Stimulated activated naive B cell treated with anti-CD40 and anti-IgM and Interleukin-4, amounts not matched to agents 10 μg/mL and 1 μg/mL and 100 μg/mL, for 72 hours (primary cell): Measurements from ENCODE around the gene SEMA6D.
"Not testable (repeated sequence)": the region's sequence is repeated elsewhere in the genome, so short reads cannot be mapped to it uniquely, and the experiment has no call there.

Experiments
- ATAC-seq, 2 donors: fragments of 150-1000 bp; cut with Tn5 transposase; replicated peaks; 2 replicates each; pipeline ENCODE4 v1.10.0; 2021; ENCODE audit warnings: moderate library complexity in 1 of 2
- DNase-seq: peaks from one replicate; pipeline ENCODE4 v3.0.0; 2021
- H3K27ac Mint-ChIP-seq: one replicate; pipeline ENCODE4 v1.8.0; 2022; ENCODE audit warnings: mild to moderate bottlenecking, mixed read lengths
- H3K27me3 Mint-ChIP-seq, 2 donors: one replicate each; pipeline ENCODE4 v1.8.0; 2022; ENCODE audit warnings: mixed read lengths in 2 of 2
- H3K36me3 Mint-ChIP-seq, 2 donors: one replicate each; pipeline ENCODE4 v1.8.0; 2022; ENCODE audit warnings: mixed read lengths in 2 of 2, mild to moderate bottlenecking in 1 of 2
- H3K4me1 Mint-ChIP-seq, 2 donors: one replicate each; pipeline ENCODE4 v1.8.0; 2022; ENCODE audit warnings: mixed read lengths in 2 of 2, mild to moderate bottlenecking in 1 of 2
- H3K4me3 Mint-ChIP-seq, 2 donors: one replicate each; pipeline ENCODE4 v1.8.0; 2022; ENCODE audit warnings: mild to moderate bottlenecking in 2 of 2, mixed read lengths in 2 of 2, moderate library complexity in 1 of 2
- H3K9me3 Mint-ChIP-seq, 2 donors: one replicate each; pipeline ENCODE4 v1.8.0; 2022; ENCODE audit warnings: mixed read lengths in 2 of 2, mild to moderate bottlenecking in 1 of 2

Gene SEMA6D

DNA sequence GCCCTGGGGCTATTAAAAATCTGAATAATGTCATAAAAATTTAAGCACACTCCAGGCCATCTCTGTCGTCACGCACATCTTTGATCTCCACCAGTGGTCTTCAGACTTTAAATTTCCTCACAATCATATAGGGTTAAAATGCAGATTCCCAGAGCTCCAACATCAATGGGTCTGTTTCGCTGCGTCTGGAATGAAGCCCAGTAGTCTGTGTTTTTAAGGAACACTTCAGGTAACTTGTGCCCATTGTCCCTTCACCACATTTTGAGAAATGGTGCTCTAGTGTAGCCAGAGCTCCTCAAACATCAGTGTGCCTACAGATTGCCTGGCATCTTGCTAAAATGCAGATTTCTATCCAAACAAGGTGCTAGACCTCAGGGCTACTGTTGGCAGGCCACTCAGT, 9.8 kb downstream of the SEMA6D start:
- no peaks in the 10 kb centered on the region for H3K4me1 Mint-ChIP-seq
- no peak overlapping the region for H3K4me3 Mint-ChIP-seq
- H3K9me3 Mint-ChIP-seq = no peaks in the 10 kb centered on the region
- H3K27me3 Mint-ChIP-seq = peaks cover 11 to 25% of the 10 kb centered on the region in 2 donors
- ATAC-seq (no peak), DNase-seq (no peak)
- H3K27ac Mint-ChIP-seq = no peak overlapping the region
- H3K36me3 Mint-ChIP-seq = no peaks in the 10 kb centered on the region

DNA sequence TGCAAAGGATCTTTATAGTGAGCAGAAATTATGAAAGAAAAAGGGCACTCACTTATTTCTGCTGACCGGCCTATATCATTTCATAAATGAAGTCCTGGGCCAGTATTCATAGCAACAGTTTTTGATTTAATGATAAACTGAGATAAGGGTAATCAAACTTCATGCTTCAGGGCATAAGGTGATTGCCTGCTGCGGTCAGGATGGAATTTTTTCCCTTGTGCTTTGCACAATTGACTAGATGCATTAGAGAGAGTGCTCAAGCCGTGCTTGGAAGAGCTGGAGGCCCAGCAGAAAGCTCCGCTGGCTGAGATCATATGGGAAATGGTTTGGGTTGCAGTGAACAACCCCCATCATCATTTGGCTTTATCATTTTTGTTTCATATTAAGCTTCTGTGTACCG, 10.4 kb downstream of the SEMA6D start:
- H3K4me3 Mint-ChIP-seq = no peak overlapping the region
- ATAC-seq (no peak), DNase-seq (no peak)
- no peaks in the 10 kb centered on the region for H3K36me3 Mint-ChIP-seq
- no peak overlapping the region for H3K27ac Mint-ChIP-seq
- no peaks in the 10 kb centered on the region for H3K4me1 Mint-ChIP-seq
- no peaks in the 10 kb centered on the region for H3K9me3 Mint-ChIP-seq
- H3K27me3 Mint-ChIP-seq = peaks cover 5 to 20% of the 10 kb centered on the region in 2 donors

DNA sequence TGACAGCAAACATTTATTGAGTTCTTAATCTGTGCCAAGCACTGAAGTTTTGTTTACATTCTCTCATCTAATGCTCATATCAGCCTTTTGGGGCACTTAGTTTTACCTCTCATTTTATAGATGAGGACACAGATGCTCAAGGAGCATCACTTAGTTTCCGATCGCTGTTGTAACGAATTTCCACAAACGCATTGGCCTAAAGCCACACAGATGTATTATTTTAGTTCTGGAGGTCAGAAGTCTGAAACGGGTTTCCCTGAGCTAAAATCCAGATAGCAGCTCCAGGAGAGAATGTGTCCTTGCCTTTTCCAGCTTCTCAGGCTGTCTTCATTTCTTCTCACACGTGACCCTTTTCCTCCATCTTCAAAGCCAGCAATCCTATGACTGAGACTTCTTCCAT, 11.1 kb downstream of the SEMA6D start:
- H3K4me1 Mint-ChIP-seq = no peaks in the 10 kb centered on the region
- no peak overlapping the region for H3K27ac Mint-ChIP-seq
- DNase-seq = no peak
- H3K36me3 Mint-ChIP-seq = no peaks in the 10 kb centered on the region
- peaks cover 4 to 15% of the 10 kb centered on the region in 2 donors for H3K27me3 Mint-ChIP-seq
- H3K4me3 Mint-ChIP-seq = no peak overlapping the region
- ATAC-seq = no peak
- H3K9me3 Mint-ChIP-seq = no peaks in the 10 kb centered on the region

DNA sequence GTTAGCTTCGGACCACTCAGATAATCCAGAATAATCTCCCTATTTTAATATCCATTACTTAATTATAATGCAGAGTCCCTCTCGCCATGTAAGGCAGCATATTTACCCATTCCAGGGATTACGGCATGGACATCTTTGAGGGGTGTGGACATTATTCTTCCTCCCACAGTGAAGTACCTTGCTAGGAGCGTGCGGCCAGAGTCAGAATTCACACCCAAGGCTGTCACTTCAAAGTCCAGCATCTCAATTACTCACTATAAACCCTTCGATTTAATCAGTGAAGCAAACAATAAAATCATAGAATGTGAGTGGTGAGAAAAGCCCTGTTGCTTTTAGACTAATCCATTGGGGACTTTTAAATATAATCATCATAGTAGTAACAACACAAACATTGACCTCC, 11.6 kb downstream of the SEMA6D start:
- no peaks in the 10 kb centered on the region for H3K9me3 Mint-ChIP-seq
- no peak overlapping the region for H3K4me3 Mint-ChIP-seq
- no peaks in the 10 kb centered on the region for H3K36me3 Mint-ChIP-seq
- H3K27me3 Mint-ChIP-seq = peaks cover 4 to 10% of the 10 kb centered on the region in 2 donors
- DNase-seq (no peak), ATAC-seq (no peak)
- no peaks in the 10 kb centered on the region for H3K4me1 Mint-ChIP-seq
- H3K27ac Mint-ChIP-seq = no peak overlapping the region

DNA sequence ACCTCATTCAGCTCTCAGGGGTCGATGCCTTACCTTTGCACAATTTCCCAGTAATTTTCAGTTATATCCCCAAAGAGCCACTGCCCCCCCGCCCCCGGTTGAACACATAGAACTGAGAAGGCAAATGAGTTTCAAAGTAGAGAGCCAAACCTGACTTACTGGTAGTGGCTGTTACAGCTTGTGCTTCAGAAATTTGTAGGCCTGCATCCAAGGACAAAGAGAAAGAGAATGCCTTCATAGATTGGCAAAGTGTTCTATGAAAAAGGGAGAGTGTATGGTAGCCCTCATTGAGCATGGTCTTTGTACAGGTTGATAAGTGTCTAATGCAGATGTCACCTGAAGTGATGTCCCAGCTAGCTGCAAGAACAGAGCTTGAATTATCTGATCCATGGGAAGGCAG, 13.9 kb downstream of the SEMA6D start:
- no peak overlapping the region for H3K4me3 Mint-ChIP-seq

DNA sequence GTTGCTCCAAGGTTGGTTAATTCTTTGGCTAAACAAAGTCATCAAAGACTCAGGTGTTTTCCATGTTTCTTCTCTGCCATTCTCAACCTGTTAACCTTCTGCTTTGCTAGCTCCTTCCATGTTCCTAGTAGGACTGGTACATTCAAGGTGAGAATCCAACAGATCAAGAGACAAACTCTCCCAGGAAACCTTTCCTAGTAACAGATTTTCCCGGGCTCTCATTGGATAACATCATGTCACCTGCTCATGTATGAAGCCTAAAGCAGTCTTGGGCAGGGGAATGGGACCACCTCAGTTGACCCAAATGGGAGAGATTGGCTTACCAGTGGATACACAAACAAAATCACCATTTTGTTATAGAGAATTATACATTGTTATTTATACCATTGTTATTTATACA, 14.9 kb downstream of the SEMA6D start:
- no peak for ATAC-seq
- Mint-ChIP-seq H3K4me1 (no peaks in the 10 kb centered on the region), H3K4me3 (no peak overlapping the region), H3K27ac (no peak overlapping the region), H3K27me3 (peaks cover 0 to 1% of the 10 kb centered on the region in 2 donors), H3K36me3 (no peaks in the 10 kb centered on the region), H3K9me3 (no peaks in the 10 kb centered on the region)
- no peak for DNase-seq

More for the DNA sequence above, 13.9 kb downstream of the SEMA6D start:
- Mint-ChIP-seq H3K36me3 (no peaks in the 10 kb centered on the region), H3K4me1 (no peaks in the 10 kb centered on the region), H3K27me3 (peaks cover 0 to 5% of the 10 kb centered on the region in 2 donors), H3K9me3 (no peaks in the 10 kb centered on the region), H3K27ac (no peak overlapping the region)
- DNase-seq (no peak), ATAC-seq (no peak)

DNA sequence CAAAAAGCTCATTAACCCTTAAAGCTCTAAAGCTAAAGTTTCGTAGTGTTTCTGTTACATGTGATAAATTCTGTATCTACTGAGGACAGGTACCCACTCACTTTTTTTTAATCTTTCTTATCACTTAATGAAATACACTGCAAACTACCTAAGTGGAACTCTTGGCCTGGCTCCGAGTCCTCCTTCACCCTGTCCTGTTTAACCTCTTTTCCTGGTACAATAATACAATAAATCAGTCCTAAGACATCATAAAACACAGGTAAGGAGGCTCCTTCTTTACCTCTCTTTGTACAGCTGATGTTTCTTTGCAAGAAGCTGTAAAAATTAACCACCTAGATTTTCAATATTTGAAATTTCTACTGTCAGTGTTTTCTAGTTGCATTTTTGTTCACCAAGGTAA, 15.8 kb downstream of the SEMA6D start:
- Mint-ChIP-seq H3K27me3 (peaks cover 1 to 2% of the 10 kb centered on the region in 2 donors), H3K4me3 (no peak overlapping the region), H3K27ac (no peak overlapping the region), H3K9me3 (peaks cover 0 to under 1% of the 10 kb centered on the region in 2 donors), H3K4me1 (no peaks in the 10 kb centered on the region), H3K36me3 (no peaks in the 10 kb centered on the region)
- DNase-seq (no peak), ATAC-seq (no peak)

DNA sequence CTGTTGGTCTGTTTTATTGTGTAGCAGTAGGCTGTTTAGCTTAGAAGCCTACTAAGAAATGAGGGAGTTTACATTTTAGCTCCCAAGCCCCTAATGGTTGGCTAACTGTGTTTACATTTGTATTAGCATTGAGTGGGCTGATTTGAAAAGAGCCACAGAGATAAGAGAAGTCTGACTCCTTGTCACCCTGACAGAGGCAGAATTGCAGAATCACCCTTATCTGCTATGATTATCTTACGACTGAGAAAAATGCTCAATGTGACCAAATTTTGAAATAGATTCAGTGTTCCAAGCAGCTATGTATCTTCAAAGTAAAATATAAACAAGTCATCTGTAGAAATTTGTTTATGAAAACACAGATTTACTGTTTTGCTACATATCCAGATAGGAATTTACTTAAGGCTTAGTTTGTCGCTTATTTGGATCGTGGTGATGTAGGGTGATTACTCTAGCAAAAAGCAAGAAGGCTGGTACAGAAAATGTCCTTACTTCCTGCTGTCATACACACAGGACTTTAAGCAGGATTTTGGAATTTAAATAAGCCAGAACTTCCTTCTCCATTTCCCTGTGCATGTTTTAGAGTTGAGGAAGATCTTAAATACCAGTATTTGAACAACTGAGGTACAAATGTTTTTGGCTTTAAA, 19.0 kb downstream of the SEMA6D start:
- Mint-ChIP-seq H3K9me3 (peaks cover 0 to 4% of the 10 kb centered on the region in 2 donors), H3K36me3 (no peaks in the 10 kb centered on the region), H3K27ac (no peak overlapping the region), H3K4me1 (peaks cover 1 to 9% of the 10 kb centered on the region in 2 donors), H3K27me3 (peaks cover 4 to 12% of the 10 kb centered on the region in 2 donors), H3K4me3 (no peak overlapping the region)
- DNase-seq (no peak), ATAC-seq (no peak)

DNA sequence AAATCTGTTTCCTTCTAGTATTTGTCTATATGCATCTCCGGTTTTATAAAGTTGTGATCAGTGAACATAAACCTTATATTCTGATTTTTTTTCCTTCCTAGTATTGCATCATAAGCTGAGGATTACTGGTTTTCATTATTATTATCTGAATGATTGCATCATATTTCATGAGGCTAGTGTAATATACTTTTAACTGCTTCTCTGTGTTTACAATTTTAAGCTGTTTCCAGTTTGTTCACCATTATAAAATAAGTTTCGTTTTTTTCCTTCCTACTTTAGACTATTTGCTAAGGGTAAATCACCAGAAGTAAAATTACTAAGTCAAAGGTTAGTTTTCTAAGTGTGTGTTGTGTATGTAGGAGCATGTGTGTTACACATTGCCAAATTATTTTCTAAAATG, 20.2 kb downstream of the SEMA6D start:
- DNase-seq = no peak
- Mint-ChIP-seq H3K9me3 (peaks cover 0 to 4% of the 10 kb centered on the region in 2 donors), H3K36me3 (no peaks in the 10 kb centered on the region), H3K27me3 (peaks cover 4 to 12% of the 10 kb centered on the region in 2 donors), H3K4me3 (no peak overlapping the region), H3K4me1 (peaks cover 1 to 10% of the 10 kb centered on the region in 2 donors), H3K27ac (no peak overlapping the region)
- no peak for ATAC-seq

DNA sequence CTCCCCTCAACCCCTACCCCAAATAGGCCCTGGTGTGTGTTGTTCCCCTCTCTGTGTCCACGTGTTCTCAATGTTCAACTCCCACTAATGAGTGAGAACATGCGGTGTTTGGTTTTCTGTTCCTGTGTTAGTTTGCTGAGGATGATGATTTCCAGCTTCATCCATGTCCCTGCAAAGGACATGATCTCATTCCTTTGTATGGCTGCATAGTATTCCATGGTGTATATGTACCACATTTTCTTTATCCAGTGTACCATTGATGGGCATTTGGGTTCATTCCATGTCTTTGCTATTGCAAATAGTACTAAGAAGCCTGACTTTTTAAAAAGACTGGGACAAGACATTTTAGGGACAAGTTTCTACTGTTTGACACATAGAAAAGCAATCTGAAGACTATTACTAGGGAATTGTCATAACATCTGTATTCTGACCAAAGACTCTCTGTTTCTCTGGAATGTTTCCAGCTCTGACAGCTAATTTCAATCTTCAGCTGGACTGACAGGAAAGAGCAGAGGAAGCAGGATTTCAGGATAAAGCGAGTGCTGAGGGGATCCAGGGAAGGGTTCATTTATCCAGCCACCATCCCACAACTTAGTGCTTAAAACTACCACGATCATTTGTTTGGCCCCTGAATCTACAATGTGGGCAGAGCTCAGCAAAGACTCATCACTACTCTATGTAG, 21.0 kb downstream of the SEMA6D start:
- ATAC-seq = not testable (repeated sequence)

DNA sequence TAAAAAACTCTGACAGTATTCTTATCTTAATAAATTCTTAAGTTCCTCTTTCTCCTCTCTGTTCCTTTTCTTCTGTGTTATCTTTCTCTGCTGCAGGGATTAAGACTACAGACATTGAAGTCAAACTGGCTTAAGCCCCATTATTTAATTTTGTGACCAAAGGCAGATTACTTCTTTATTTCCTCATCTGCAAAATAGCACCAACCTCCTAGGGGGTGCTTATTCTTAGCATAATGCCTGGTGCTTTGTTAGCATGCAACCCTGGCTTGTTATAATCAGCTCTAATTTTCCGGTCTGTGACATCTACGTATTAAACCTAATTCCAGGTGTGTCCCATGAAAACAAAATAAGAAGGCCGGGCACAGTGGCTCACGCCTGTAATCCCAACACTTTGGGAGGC, 23.8 kb downstream of the SEMA6D start:
- peak in 1 of 2 donors; percentile 27 for ATAC-seq
- Mint-ChIP-seq H3K4me1 (peaks cover 1 to 10% of the 10 kb centered on the region in 2 donors), H3K27me3 (peaks cover 4 to 12% of the 10 kb centered on the region in 2 donors), H3K4me3 (no peak overlapping the region), H3K27ac (no peak overlapping the region), H3K36me3 (no peaks in the 10 kb centered on the region), H3K9me3 (peaks cover 0 to 4% of the 10 kb centered on the region in 2 donors)
- DNase-seq = no peak

More for the DNA sequence above, 21.0 kb downstream of the SEMA6D start:
- not testable (repeated sequence) for H3K4me1 Mint-ChIP-seq, H3K4me3 Mint-ChIP-seq, H3K36me3 Mint-ChIP-seq, DNase-seq, H3K27ac Mint-ChIP-seq, H3K9me3 Mint-ChIP-seq
- peaks cover 4 to 12% of the 10 kb centered on the region in 2 donors for H3K27me3 Mint-ChIP-seq

DNA sequence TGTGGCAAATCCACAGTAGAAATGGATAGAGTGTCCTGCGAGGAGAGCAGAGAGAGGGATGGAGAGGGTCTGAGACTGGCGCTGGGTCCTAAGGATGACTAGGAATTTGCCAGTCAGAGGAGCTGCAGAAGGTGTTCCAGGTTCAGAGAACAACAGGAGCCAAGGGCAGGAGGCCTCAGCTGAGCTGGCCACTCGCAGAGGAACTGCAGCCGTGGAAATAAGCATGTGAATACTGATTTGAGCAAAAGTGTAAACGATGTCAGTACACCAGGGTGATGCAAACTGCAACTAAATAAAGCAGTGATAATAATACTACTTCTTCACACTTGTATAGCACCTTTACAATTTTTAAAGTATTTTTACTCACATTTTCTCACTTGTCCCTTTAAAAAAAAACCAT, 24.6 kb downstream of the SEMA6D start:
- peaks cover 4 to 12% of the 10 kb centered on the region in 2 donors for H3K27me3 Mint-ChIP-seq
- no peak overlapping the region for H3K4me3 Mint-ChIP-seq
- no peak overlapping the region for H3K27ac Mint-ChIP-seq
- DNase-seq (no peak), ATAC-seq (no peak)
- no peaks in the 10 kb centered on the region for H3K36me3 Mint-ChIP-seq
- peaks cover 1 to 10% of the 10 kb centered on the region in 2 donors for H3K4me1 Mint-ChIP-seq
- peaks cover 0 to 4% of the 10 kb centered on the region in 2 donors for H3K9me3 Mint-ChIP-seq

DNA sequence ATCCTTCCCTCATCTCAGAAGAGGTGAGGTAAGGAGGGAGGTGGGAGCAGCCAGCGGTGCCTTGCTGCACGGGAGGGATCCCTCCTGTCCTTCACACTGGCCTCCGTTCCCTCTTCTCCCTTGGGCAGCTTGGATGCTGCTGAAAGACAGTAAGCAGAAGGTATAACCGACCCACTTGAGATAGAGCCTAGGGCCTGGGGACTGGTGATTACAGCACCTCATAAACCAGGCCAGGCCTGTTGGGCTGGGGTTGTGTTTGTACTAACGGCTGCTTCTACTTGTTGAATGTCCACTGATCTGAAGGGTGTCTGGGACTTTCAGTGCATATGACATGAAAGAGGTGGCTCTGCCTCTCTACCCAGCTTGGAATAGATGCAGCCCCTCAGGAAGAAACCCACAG, 25.0 kb downstream of the SEMA6D start:
- no peaks in the 10 kb centered on the region for H3K36me3 Mint-ChIP-seq
- peaks cover 1 to 10% of the 10 kb centered on the region in 2 donors for H3K4me1 Mint-ChIP-seq
- no peak overlapping the region for H3K27ac Mint-ChIP-seq
- H3K27me3 Mint-ChIP-seq = peaks cover 4 to 12% of the 10 kb centered on the region in 2 donors
- ATAC-seq (no peak), DNase-seq (no peak)
- peaks cover 0 to 4% of the 10 kb centered on the region in 2 donors for H3K9me3 Mint-ChIP-seq
- H3K4me3 Mint-ChIP-seq = no peak overlapping the region

DNA sequence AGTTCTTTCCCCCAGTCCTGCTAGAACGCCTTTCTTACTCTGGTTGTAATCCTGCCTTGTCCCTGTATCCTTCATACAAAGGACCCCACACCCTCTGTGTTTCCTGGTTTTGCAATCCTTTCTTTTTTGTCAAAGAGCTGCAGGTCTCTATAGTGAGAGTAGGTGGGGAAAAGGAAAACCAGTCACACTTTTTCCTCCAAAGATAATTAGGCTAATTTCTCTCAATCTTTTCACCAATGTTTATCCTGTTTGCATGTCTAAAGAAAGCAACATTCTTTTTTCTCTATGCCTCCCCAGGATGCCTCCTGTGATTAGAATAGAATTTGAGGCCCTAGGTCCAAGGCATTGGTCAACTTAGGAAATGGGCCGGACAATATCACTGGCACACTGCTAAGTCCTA, 25.4 kb downstream of the SEMA6D start:
- Mint-ChIP-seq H3K9me3 (peaks cover 0 to 4% of the 10 kb centered on the region in 2 donors), H3K27ac (no peak overlapping the region)

DNA sequence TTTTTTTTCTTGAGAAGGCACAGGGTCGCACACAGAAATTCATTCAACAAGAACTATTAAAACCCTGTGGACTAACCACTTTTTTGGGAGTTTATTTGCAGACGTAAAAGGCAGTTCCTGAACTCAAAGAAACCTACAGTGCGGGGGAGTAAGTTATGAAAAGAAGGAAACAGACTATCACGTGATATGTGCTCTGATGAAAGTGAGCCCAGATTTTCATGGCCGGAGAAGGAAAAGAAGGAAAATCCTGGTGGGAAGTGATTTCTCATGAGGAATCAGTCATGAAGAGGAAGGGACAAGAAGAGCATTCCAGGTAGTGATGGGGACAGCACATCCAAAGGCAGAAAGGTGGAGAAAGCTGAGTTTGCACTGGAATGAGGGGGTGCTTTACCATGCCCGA, 26.1 kb downstream of the SEMA6D start:
- no peak overlapping the region for H3K27ac Mint-ChIP-seq
- H3K27me3 Mint-ChIP-seq = peaks cover 0 to 7% of the 10 kb centered on the region in 2 donors
- peaks cover 0 to 1% of the 10 kb centered on the region in 2 donors for H3K9me3 Mint-ChIP-seq
- no peaks in the 10 kb centered on the region for H3K36me3 Mint-ChIP-seq
- DNase-seq (no peak), ATAC-seq (no peak)
- H3K4me3 Mint-ChIP-seq = no peak overlapping the region
- H3K4me1 Mint-ChIP-seq = peaks cover 1 to 10% of the 10 kb centered on the region in 2 donors

More for the DNA sequence above, 25.4 kb downstream of the SEMA6D start:
- H3K4me1 Mint-ChIP-seq = peaks cover 1 to 10% of the 10 kb centered on the region in 2 donors
- ATAC-seq = no peak
- DNase-seq = no peak
- no peak overlapping the region for H3K4me3 Mint-ChIP-seq
- no peaks in the 10 kb centered on the region for H3K36me3 Mint-ChIP-seq
- peaks cover 4 to 12% of the 10 kb centered on the region in 2 donors for H3K27me3 Mint-ChIP-seq
